ENCODE measurements around the gene RCN2. TPM values are rescaled to one million over a fixed set of nuclear protein-coding genes. Genes with fewer than 3 reads are reported as not detected.

The RCN2 gene
- total and polyA plus RNA-seq, 2 experiments from 2014 or later, result 144 to 153 TPM

GRCh38 chr15:76941636-76942035, 10.1 kb downstream of the RCN2 start:
- H3K4me3 ChIP-seq, result no peak overlapping the region
- no peak overlapping the region for H2AFZ ChIP-seq
- no peaks in the 10 kb centered on the region for H3K79me2 ChIP-seq
- H3K27me3 ChIP-seq, result no peaks in the 10 kb centered on the region
- no peaks in the 10 kb centered on the region for H3K36me3 ChIP-seq (replicated peaks; ENCODE audit: insufficient read depth, low read depth)
- TF ChIP-seq CTCF (IDR thresholded peaks at IDR 0.05; ENCODE audit: poor library complexity) (no peak), EZH2phosphoT487 (IDR thresholded peaks at IDR 0.05; ENCODE audit: low read depth, severe bottlenecking, unreplicated experiment) (no peak), EZH2 (IDR thresholded peaks at IDR 0.05; ENCODE audit: borderline replicate concordance) (no peak)
- H3K27ac ChIP-seq, result no peak overlapping the region
- no peaks in the 10 kb centered on the region for H3K9me2 ChIP-seq (replicated peaks; ENCODE audit: insufficient read depth)
- no peak overlapping the region for H3K4me2 ChIP-seq
- H3K4me1 ChIP-seq (ENCODE audit: insufficient read depth), result no peaks in the 10 kb centered on the region
- WGBS (ENCODE audit: low lambda C conversion rate, missing lambda C conversion rate), result 88% methylated on average over 2 of the region's 2 CpGs
- no peaks in the 10 kb centered on the region for H3K9me3 ChIP-seq (ENCODE audit: low read depth)
- DNase-seq (ENCODE audit: low spot score), result no peak
- no peaks in the 10 kb centered on the region for H4K20me1 ChIP-seq (ENCODE audit: insufficient read depth, poor library complexity, severe bottlenecking)

- no peaks in the 10 kb centered on the region for H3K36me3 ChIP-seq (replicated peaks; ENCODE audit: insufficient read depth, low read depth)
- TF ChIP-seq EZH2 (IDR thresholded peaks at IDR 0.05; ENCODE audit: borderline replicate concordance), result no peak
- TF ChIP-seq CTCF (IDR thresholded peaks at IDR 0.05; ENCODE audit: poor library complexity), result no peak
- no peak for TF ChIP-seq EZH2phosphoT487 (IDR thresholded peaks at IDR 0.05; ENCODE audit: low read depth, severe bottlenecking, unreplicated experiment)
- no peaks in the 10 kb centered on the region for H3K79me2 ChIP-seq
- H3K9me2 ChIP-seq (replicated peaks; ENCODE audit: insufficient read depth), result no peaks in the 10 kb centered on the region
- H3K4me1 ChIP-seq (ENCODE audit: insufficient read depth), result no peaks in the 10 kb centered on the region
- no peaks in the 10 kb centered on the region for H3K27me3 ChIP-seq
- H3K9me3 ChIP-seq (ENCODE audit: low read depth), result no peaks in the 10 kb centered on the region
- no peak overlapping the region for H2AFZ ChIP-seq
- no peak for DNase-seq (ENCODE audit: low spot score)
- H4K20me1 ChIP-seq (ENCODE audit: insufficient read depth, poor library complexity, severe bottlenecking), result no peaks in the 10 kb centered on the region
- 94% methylated on average over 2 of the region's 2 CpGs for WGBS (ENCODE audit: low lambda C conversion rate, missing lambda C conversion rate)
- H3K4me2 ChIP-seq, result no peak overlapping the region
- H3K27ac ChIP-seq, result no peak overlapping the region
- no peak overlapping the region for H3K4me3 ChIP-seq
These were observed 10.8 kb downstream of the RCN2 start for GRCh38 chr15:76942331-76942730.

- DNase-seq (ENCODE audit: low spot score), result no peak
- H3K36me3 ChIP-seq (replicated peaks; ENCODE audit: insufficient read depth, low read depth), result no peaks in the 10 kb centered on the region
These were observed 14.0 kb downstream of the RCN2 start for GRCh38 chr15:76945494-76946093.

More at GRCh38 chr15:76945494-76946093, 14.0 kb downstream of the RCN2 start:
- no peaks in the 10 kb centered on the region for H3K4me1 ChIP-seq (ENCODE audit: insufficient read depth)
- H4K20me1 ChIP-seq (ENCODE audit: insufficient read depth, poor library complexity, severe bottlenecking), result no peaks in the 10 kb centered on the region
- no peak overlapping the region for H3K4me3 ChIP-seq
- no peaks in the 10 kb centered on the region for H3K79me2 ChIP-seq
- H3K4me2 ChIP-seq, result no peak overlapping the region
- TF ChIP-seq EZH2phosphoT487 (IDR thresholded peaks at IDR 0.05; ENCODE audit: low read depth, severe bottlenecking, unreplicated experiment) (no peak), CTCF (IDR thresholded peaks at IDR 0.05; ENCODE audit: poor library complexity) (no peak), EZH2 (IDR thresholded peaks at IDR 0.05; ENCODE audit: borderline replicate concordance) (no peak)
- H3K27ac ChIP-seq, result no peak overlapping the region
- 89% methylated on average over 2 of the region's 2 CpGs for WGBS (ENCODE audit: low lambda C conversion rate, missing lambda C conversion rate)
- no peaks in the 10 kb centered on the region for H3K9me2 ChIP-seq (replicated peaks; ENCODE audit: insufficient read depth)
- no peaks in the 10 kb centered on the region for H3K9me3 ChIP-seq (ENCODE audit: low read depth)
- H2AFZ ChIP-seq, result no peak overlapping the region
- H3K27me3 ChIP-seq, result no peaks in the 10 kb centered on the region
